OCI-LY7 (cell line): ENCODE results near the gene CBLN1. TPM values are rescaled to one million over a fixed set of nuclear protein-coding genes. Genes with fewer than 3 reads are reported as not detected.

ENCODE experiments used
- BruUV-seq: library from RNA; stranded (reverse); fragments of 400-500 nt; replicated peaks from 2 replicates; lab custom pipeline; 2021; lab: Mats Ljungman, UMichigan
- CTCF ChIA-PET: fragments of 300-600 bp; sonication (Branson Sonifier 250); formaldehyde crosslinking; loops from one replicate; lab custom pipeline; 2022; ENCODE audit warnings: antibody characterized with exemption; ENCODE audit not compliant: unreplicated experiment; lab: Charles Lee
- POLR2A ChIA-PET: fragments of 300-600 bp; sonication (Branson Sonifier 250); formaldehyde crosslinking; loops from one replicate; lab custom pipeline; 2022; ENCODE audit warnings: antibody characterized with exemption; lab: Charles Lee
- DNase-seq: peaks from one replicate; pipeline ENCODE4 v3.0.0-alpha.2; 2015; ENCODE audit warnings: low spot score
- H2AFZ ChIP-seq: fragments of 200-600 bp; sonication (generic), shearing (Covaris generic); 2 replicates; pipeline ENCODE4 v1.6.1; 2014; ENCODE audit warnings: mild to moderate bottlenecking, antibody characterized with exemption, low read length, moderate library complexity
- H3K27ac ChIP-seq: fragments of 200-600 bp; sonication (generic); 2 replicates; pipeline ENCODE4 v1.5.1; 2014; ENCODE audit warnings: mixed run types, low read depth, mild to moderate bottlenecking, moderate library complexity, low read length, inconsistent platforms; ENCODE audit not compliant: poor library complexity, severe bottlenecking
- H3K36me3 ChIP-seq: fragments of 200-600 bp; sonication (generic); 2 replicates; pipeline ENCODE4 v1.6.1; 2014; ENCODE audit warnings: mild to moderate bottlenecking, antibody characterized with exemption, low read length, moderate library complexity, mixed read lengths; ENCODE audit not compliant: insufficient read depth
- H3K4me1 ChIP-seq: fragments of 200-600 bp; sonication (generic); 2 replicates; pipeline ENCODE4 v1.5.1; 2014; ENCODE audit warnings: mild to moderate bottlenecking, low read length; ENCODE audit not compliant: insufficient read depth, poor library complexity, severe bottlenecking
- H3K4me2 ChIP-seq: fragments of 200-600 bp; sonication (generic); 2 replicates; pipeline ENCODE4 v1.6.1; 2014; ENCODE audit warnings: mild to moderate bottlenecking, low read length
- H3K4me3 ChIP-seq: fragments of 200-600 bp; sonication (generic); 2 replicates; pipeline ENCODE4 v1.5.1; 2014; ENCODE audit warnings: mild to moderate bottlenecking, low read depth, low read length; ENCODE audit not compliant: poor library complexity, severe bottlenecking
- H3K79me2 ChIP-seq: fragments of 200-600 bp; sonication (generic); 2 replicates; pipeline ENCODE4 v1.6.1; 2016; ENCODE audit warnings: low read depth, mild to moderate bottlenecking, low read length, moderate library complexity, mixed read lengths; ENCODE audit not compliant: insufficient read depth
- H3K9me2 ChIP-seq: fragments of 200-600 bp; sonication (generic); 2 replicates; pipeline ENCODE4 v1.6.1; 2016; ENCODE audit warnings: mild to moderate bottlenecking, low read length, mixed read lengths; ENCODE audit not compliant: insufficient read depth
- H3K9me3 ChIP-seq: fragments of 200-600 bp; sonication (generic); 2 replicates; pipeline ENCODE4 v1.6.1; 2014; ENCODE audit warnings: mild to moderate bottlenecking, mixed run types, low read length, mixed read lengths
- H4K20me1 ChIP-seq: fragments of 200-600 bp; sonication (generic); 2 replicates; pipeline ENCODE4 v1.6.1; 2014; ENCODE audit warnings: mild to moderate bottlenecking, antibody characterized with exemption, low read length, moderate library complexity, mixed read lengths; ENCODE audit not compliant: insufficient read depth
- CTCF ChIP-seq: fragments of 200-600 bp; sonication (generic); conservative IDR thresholded peaks from 2 replicates; pipeline ENCODE4 v1.5.1; 2014; ENCODE audit warnings: mild to moderate bottlenecking, antibody characterized with exemption, low read length, moderate library complexity, mixed read lengths
- EZH2phosphoT487 ChIP-seq: fragments of 200-600 bp; sonication (generic); IDR thresholded peaks from 2 replicates; pipeline ENCODE4 v1.6.1; 2018; ENCODE audit warnings: low read depth, borderline replicate concordance, mild to moderate bottlenecking, mixed run types, antibody characterized with exemption, low read length, moderate library complexity, mixed read lengths
- intact Hi-C: fragments of 100-400 bp; cut with micrococcal nuclease; formaldehyde crosslinking; loops from one replicate; pipeline ENCODE4 v1.10.0; 2022; ENCODE audit not compliant: unreplicated experiment
- total RNA-seq, 2 experiments: library from RNA; depleted of rRNA in 1 of 2; stranded (reverse); fragments of >200 nt in 1 of 2; shearing (Covaris generic) in 1 of 2; gene quantifications; 2 replicates each; pipeline ENCODE4 v1.2.3, GENCODE V29; 2014 to 2022

CBLN1 gene
- total RNA-seq, 2 experiments from 2014 or later: 1.4 to 2.9 TPM

- Histone ChIP-seq H3K4me2 (no peak overlapping the region), H3K9me3 (no peaks in the 10 kb centered on the region), H4K20me1 (no peaks in the 10 kb centered on the region), H3K36me3 (no peaks in the 10 kb centered on the region), H3K4me1 (peaks cover 8% of the 10 kb centered on the region), H3K27ac (no peak overlapping the region), H2AFZ (no peak overlapping the region), H3K9me2 (no peaks in the 10 kb centered on the region), H3K79me2 (no peaks in the 10 kb centered on the region), H3K4me3 (no peak overlapping the region)
- intact Hi-C loops: loop anchor here (5.0 to 10.0 kb wide), 2 partner anchors 56 to 896 kb away; partner anchors contain the start of gene SIAH1
- ChIA-PET CTCF (no interaction called here), POLR2A (no interaction called here)
- TF ChIP-seq CTCF (no peak), EZH2phosphoT487 (no peak)
- no peak for DNase-seq
- BruUV-seq: no TSS peak
Measured at GRCh38 chr16:49280841-49281371, 732 bp downstream of the CBLN1 start.

- intact Hi-C loops: loop anchor here (5.0 to 10.0 kb wide), 2 partner anchors 57 to 895 kb away; partner anchors contain the start of gene SIAH1
- H3K9me2 ChIP-seq: no peaks in the 10 kb centered on the region
- no TSS peak for BruUV-seq
- H3K4me3 ChIP-seq: no peak overlapping the region
- CTCF ChIA-PET: no interaction called here
- H3K4me2 ChIP-seq: no peak overlapping the region
- no peak overlapping the region for H3K27ac ChIP-seq
- H3K79me2 ChIP-seq: no peaks in the 10 kb centered on the region
- no peak overlapping the region for H2AFZ ChIP-seq
- peaks cover 8% of the 10 kb centered on the region for H3K4me1 ChIP-seq
- POLR2A ChIA-PET: no interaction called here
- H3K9me3 ChIP-seq: no peaks in the 10 kb centered on the region
- H4K20me1 ChIP-seq: no peaks in the 10 kb centered on the region
- TF ChIP-seq CTCF: no peak
- no peak for DNase-seq
- no peaks in the 10 kb centered on the region for H3K36me3 ChIP-seq
Measured at GRCh38 chr16:49280105-49280741, 1.4 kb downstream of the CBLN1 start.
